Mesothelial cell of epicardium (in vitro differentiated cells): ENCODE data around the gene ANKS1A. TPM values are rescaled to one million over a fixed set of nuclear protein-coding genes. Genes with fewer than 3 reads are reported as not detected.
A peak's percentile ranks its signal among the peaks of the same experiment; 100 is the strongest.

Source experiments
- DNase-seq, 2 experiments: peaks; one replicate each; pipeline ENCODE4 v3.0.0; 2021; ENCODE audit warnings: low spot score in 2 of 2; ENCODE audit not compliant: unreplicated experiment in 2 of 2
- H3K27ac Mint-ChIP-seq: 2 replicates; pipeline ENCODE4 v1.8.0; 2021; ENCODE audit warnings: mixed read lengths
- H3K27me3 Mint-ChIP-seq: 2 replicates; pipeline ENCODE4 v1.8.0; 2021; ENCODE audit warnings: low read depth, mixed read lengths
- H3K36me3 Mint-ChIP-seq: 2 replicates; pipeline ENCODE4 v1.8.0; 2021; ENCODE audit warnings: mixed read lengths
- H3K4me1 Mint-ChIP-seq: 2 replicates; pipeline ENCODE4 v1.8.0; 2021; ENCODE audit warnings: mixed read lengths
- H3K4me3 Mint-ChIP-seq: 2 replicates; pipeline ENCODE4 v1.8.0; 2021; ENCODE audit warnings: mild to moderate bottlenecking, moderate library complexity, mixed read lengths
- H3K9me3 Mint-ChIP-seq: 2 replicates; pipeline ENCODE4 v1.8.0; 2021; ENCODE audit warnings: mixed read lengths
- CTCF ChIP-seq: fragments of 200-600 bp; sonication (generic); IDR thresholded peaks from one replicate; pipeline ENCODE4 v1.5.0; 2021; ENCODE audit warnings: antibody characterized with exemption; ENCODE audit not compliant: unreplicated experiment
- total RNA-seq: library from RNA; stranded (reverse); gene quantifications from 3 replicates; pipeline ENCODE4 v1.2.1, GENCODE V29; 2021

The ANKS1A gene
- total RNA-seq, 1 donor from 2014 or later = 30.6 TPM

GRCh38 chr6:35028781-35029769 is 140.0 kb downstream of the ANKS1A start:
- Mint-ChIP-seq H3K27ac (peak overlapping the region; percentile 45), H3K4me3 (no peak overlapping the region)

DNA sequence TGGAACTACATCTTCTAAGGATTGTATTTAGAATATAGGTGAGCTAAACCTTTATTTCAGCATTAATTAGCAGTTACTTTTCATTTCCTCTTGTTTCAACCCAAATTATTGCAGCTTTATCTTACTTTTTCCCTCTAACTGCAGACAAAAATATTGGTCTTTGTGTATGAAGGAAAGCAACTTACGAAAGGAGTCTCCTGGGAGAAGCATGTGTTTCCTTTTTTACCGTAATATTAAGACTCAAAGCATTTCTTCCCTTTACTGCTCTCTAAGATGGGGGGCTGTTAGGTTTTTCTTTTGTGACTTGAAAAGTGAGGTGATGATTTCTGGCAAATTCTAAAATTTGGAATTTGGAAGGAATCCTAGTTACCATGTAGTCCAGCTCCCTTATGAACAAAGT is 141.0 kb downstream of the ANKS1A start:
- H3K27ac Mint-ChIP-seq = no peak overlapping the region
- no peak overlapping the region for H3K4me3 Mint-ChIP-seq
- H3K4me1 Mint-ChIP-seq = peaks cover 12% of the 10 kb centered on the region
- no peak for DNase-seq
- peaks cover 14% of the 10 kb centered on the region for H3K36me3 Mint-ChIP-seq
- no peak for TF ChIP-seq CTCF
- no peaks in the 10 kb centered on the region for H3K9me3 Mint-ChIP-seq
- no peaks in the 10 kb centered on the region for H3K27me3 Mint-ChIP-seq

More at GRCh38 chr6:35028781-35029769, 140.0 kb downstream of the ANKS1A start:
- Mint-ChIP-seq H3K27me3 (no peaks in the 10 kb centered on the region), H3K4me1 (peaks cover 18% of the 10 kb centered on the region), H3K36me3 (peaks cover 14% of the 10 kb centered on the region), H3K9me3 (no peaks in the 10 kb centered on the region)
- no peak for DNase-seq
- TF ChIP-seq CTCF = no peak

- peaks cover 8% of the 10 kb centered on the region for H3K4me1 Mint-ChIP-seq
Measured at GRCh38 chr6:35031611-35032529, 142.8 kb downstream of the ANKS1A start.

GRCh38 chr6:35033683-35034082 is 144.6 kb downstream of the ANKS1A start:
- no peak for DNase-seq
- Mint-ChIP-seq H3K4me1 (peaks cover 21% of the 10 kb centered on the region), H3K9me3 (no peaks in the 10 kb centered on the region), H3K4me3 (no peak overlapping the region), H3K36me3 (peaks cover 14% of the 10 kb centered on the region), H3K27ac (no peak overlapping the region), H3K27me3 (no peaks in the 10 kb centered on the region)
- no peak for TF ChIP-seq CTCF

More at GRCh38 chr6:35031611-35032529, 142.8 kb downstream of the ANKS1A start:
- no peak for DNase-seq
- no peak for TF ChIP-seq CTCF
- Mint-ChIP-seq H3K36me3 (peaks cover 14% of the 10 kb centered on the region), H3K27ac (no peak overlapping the region), H3K4me3 (no peak overlapping the region), H3K27me3 (no peaks in the 10 kb centered on the region), H3K9me3 (no peaks in the 10 kb centered on the region)

GRCh38 chr6:35034411-35035191 is 145.5 kb downstream of the ANKS1A start:
- TF ChIP-seq CTCF = no peak
- peaks cover 21% of the 10 kb centered on the region for H3K4me1 Mint-ChIP-seq
- DNase-seq = no peak
- no peaks in the 10 kb centered on the region for H3K27me3 Mint-ChIP-seq
- no peaks in the 10 kb centered on the region for H3K9me3 Mint-ChIP-seq
- H3K27ac Mint-ChIP-seq = no peak overlapping the region
- peaks cover 10% of the 10 kb centered on the region for H3K36me3 Mint-ChIP-seq
- H3K4me3 Mint-ChIP-seq = no peak overlapping the region
